Measurements from ENCODE around the gene FOSB.
"Not testable (repeated sequence)": the region's sequence is repeated elsewhere in the genome, so short reads cannot be mapped to it uniquely, and the experiment has no call there.

Gene FOSB

DNA sequence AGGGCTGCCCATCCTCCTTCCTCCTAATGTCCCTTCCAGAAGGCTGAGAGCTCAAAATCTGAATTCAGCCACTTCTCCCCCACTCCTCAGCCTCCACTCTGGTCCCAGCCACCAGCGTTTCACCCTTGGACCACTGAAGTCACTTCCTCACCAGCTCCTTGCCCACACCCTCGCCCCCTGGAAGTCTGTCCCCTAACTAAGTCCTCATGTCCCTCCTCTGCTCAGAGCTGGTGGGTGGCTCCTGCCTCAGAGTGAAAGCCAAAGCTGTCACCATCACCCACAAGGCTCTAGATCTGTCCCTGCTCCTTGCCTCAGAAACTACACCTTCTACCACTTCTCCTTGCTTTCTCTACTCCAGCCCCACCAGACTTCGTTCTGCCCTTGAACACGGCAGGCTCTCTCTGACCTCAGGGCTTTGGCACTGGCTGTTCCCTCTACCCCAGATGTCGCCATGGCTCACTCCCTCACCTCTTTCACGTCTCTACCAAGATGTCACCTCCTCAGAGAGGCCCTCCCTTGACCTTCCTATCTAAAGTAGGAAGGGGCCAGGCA is 45.8 kb upstream of the FOSB start:
- in situ Hi-C loops (cut with HindIII; ENCODE audit: low sequenced_read_pairs) = no loop called here
- no peak overlapping the region for H3K4me3 ChIP-seq (ENCODE audit: low read depth, low read length)
- TF ChIP-seq, protein P1, sequence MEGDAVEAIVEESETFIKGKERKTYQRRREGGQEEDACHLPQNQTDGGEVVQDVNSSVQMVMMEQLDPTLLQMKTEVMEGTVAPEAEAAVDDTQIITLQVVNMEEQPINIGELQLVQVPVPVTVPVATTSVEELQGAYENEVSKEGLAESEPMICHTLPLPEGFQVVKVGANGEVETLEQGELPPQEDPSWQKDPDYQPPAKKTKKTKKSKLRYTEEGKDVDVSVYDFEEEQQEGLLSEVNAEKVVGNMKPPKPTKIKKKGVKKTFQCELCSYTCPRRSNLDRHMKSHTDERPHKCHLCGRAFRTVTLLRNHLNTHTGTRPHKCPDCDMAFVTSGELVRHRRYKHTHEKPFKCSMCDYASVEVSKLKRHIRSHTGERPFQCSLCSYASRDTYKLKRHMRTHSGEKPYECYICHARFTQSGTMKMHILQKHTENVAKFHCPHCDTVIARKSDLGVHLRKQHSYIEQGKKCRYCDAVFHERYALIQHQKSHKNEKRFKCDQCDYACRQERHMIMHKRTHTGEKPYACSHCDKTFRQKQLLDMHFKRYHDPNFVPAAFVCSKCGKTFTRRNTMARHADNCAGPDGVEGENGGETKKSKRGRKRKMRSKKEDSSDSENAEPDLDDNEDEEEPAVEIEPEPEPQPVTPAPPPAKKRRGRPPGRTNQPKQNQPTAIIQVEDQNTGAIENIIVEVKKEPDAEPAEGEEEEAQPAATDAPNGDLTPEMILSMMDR (IDR thresholded peaks at IDR 0.05; ENCODE audit: low read depth, low read length, missing control alignments) = no peak
- DNase-seq (ENCODE audit: low read depth) = no peak

DNA sequence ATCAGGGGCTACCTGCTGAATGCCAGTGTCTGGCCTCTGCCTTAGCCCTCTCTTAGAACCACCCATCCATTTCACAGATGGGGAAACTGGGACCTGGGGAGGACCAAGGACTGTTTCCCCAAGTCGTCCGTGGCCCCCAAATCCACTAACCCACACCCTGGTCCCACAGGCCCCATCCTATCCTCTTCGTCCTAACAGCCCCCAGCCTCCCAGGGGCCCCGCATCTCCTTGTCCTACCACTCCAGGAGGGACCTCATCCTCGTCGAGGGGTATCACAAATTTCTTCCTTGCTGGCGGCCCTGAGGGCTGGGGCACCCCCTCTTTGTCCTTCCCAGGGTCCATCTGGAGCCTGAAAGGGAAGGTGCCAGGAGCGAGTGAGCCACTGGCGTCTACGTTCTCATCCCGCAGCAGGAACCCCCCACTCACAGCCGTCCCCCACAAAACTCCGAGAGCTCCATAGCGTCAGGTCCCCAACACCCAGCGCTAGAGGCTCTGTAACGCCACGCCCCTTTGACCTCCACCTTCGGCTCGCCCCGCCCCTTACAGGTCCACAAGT is 44.7 kb upstream of the FOSB start:
- DNase-seq (ENCODE audit: low read depth) = no peak
- peak overlapping the region; percentile 60 for H3K4me3 ChIP-seq (ENCODE audit: low read depth, low read length)
- TF ChIP-seq, protein P1 (IDR thresholded peaks at IDR 0.05; ENCODE audit: low read depth, low read length, missing control alignments) = no peak
- in situ Hi-C loops (cut with HindIII; ENCODE audit: low sequenced_read_pairs) = no loop called here

DNA sequence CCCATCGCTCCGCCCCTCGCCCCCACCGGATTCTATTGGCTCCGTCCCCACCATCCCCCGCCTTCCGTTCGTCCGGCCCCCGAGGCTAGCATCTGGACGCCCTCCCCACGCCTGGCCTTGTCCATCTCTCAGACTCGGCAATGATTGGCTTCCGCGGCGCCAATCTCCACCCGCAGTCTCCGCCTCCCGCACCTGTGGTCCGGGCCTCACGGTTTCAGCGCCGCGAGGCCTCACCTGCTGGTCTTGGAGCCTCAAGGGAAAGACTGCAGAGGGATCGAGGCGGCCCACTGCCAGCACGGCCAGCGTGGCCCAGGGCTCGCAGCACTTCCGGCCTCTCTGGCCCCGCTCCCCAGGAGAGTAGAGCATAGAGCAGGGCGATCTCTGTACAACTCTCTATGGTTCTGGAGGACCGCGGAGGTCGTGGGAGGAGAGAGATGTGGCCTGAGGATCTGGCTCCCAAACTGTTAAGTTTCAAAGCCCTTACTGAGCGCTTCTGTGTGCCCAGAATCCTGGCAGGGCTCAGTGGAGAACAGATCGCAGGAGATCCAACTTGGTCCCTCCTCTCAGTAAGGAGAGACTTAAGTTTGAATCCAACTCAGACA is 44.1 kb upstream of the FOSB start, which contains the start of gene ERCC1:
Gene ERCC1 (minus strand): TSS at position 329 of the 602 bp plus-strand sequence. CDS start 543 bp downstream, outside the sequence.
- DNase-seq (ENCODE audit: low read depth) = peak; percentile 82
- TF ChIP-seq, protein P1 (IDR thresholded peaks at IDR 0.05; ENCODE audit: low read depth, low read length, missing control alignments) = no peak
- H3K4me3 ChIP-seq (ENCODE audit: low read depth, low read length) = peak within 1 kb of the TSS; percentile 60
- in situ Hi-C loops (cut with HindIII; ENCODE audit: low sequenced_read_pairs) = no loop called here

DNA sequence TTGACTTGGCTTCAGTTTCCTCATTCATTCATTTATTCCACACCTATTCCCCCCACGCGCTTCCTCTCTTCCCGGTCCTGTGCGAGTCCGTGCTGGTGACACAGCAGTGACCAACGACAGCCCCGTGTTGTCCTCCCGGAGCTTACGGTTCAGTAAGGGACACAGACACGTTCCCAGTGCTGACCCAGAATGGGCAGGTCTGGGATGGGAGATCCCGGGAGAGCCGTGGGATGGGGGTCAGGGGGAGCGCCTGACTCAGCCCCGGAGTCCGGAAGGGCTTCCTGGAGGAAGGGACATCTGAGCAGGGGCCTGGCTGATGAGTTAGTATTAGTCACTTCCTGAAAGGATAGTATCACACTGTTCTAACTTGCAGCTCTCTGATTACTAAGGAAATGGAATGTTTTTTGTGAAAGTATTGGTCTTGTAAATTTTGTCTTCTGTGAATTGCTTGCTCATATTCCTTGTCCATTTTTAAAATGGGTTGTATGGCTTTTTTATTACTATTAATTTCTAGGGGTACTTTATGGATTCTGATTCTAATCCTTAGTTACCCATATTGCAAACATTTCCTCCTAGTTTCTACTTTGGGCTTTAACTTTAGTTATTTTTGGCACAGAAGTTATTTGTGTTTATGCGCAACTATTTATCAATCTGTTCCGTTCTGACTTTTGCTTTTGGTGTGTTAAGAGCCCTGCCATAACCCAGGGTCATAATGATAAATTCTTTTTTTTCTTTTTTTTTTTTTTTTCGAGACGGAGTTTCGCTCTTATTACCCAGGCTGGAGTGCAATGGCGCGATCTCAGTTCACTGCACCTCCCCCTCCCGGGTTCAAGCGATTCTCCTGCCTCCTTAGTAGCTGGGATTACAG is 43.4 kb upstream of the FOSB start:
- in situ Hi-C loops (cut with HindIII; ENCODE audit: low sequenced_read_pairs) = no loop called here
- H3K4me3 ChIP-seq (ENCODE audit: low read depth, low read length) = peak overlapping the region; percentile 60
- DNase-seq (ENCODE audit: low read depth) = peak; percentile 49
- TF ChIP-seq, protein P1 (IDR thresholded peaks at IDR 0.05; ENCODE audit: low read depth, low read length, missing control alignments) = no peak

DNA sequence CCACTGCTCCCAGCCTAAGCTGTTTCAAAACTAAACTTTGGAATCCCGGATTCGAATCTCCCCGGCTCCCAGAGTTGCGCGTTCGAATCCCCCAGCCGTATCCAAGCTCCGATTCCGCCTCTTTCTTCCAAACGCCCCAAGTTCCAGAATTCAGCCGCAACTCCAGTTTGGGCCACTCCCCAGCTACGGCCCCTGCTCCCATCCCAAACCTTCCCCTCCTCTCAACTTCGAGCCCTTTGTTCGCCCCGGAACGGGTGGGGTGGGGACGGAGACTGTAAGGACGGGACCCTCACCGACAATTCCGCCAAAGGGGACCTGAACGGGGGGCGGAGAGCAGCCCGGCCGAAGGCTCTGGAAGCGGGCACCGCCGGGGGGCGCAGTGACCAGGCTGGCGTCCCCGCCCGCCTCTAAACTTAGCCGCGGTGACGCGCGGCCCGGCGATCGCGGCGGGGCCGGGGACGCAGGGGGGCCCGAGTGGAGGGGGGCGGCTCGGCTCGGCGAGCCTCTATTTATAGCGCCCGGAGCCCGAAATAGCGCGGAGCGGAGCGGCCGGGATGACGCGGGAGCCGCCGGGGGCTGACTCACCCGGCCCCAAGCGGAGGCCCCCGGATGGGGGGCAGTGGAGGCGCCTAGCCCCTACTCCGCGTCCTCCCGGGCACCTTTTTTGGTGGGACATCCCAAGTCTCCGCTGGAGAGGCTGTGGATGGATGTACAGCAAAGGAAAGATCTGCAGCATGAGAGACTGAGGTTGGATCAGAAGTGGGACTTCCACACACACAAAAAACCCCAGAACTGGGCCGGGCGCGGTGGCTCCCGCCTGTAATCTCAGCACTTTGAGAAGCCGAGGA is 39.2 kb upstream of the FOSB start:
- in situ Hi-C loops (cut with HindIII; ENCODE audit: low sequenced_read_pairs) = no loop called here
- DNase-seq (ENCODE audit: low read depth) = no peak
- peak overlapping the region; percentile 58 for H3K4me3 ChIP-seq (ENCODE audit: low read depth, low read length)
- TF ChIP-seq, protein P1 (IDR thresholded peaks at IDR 0.05; ENCODE audit: low read depth, low read length, missing control alignments) = peak; percentile 59

DNA sequence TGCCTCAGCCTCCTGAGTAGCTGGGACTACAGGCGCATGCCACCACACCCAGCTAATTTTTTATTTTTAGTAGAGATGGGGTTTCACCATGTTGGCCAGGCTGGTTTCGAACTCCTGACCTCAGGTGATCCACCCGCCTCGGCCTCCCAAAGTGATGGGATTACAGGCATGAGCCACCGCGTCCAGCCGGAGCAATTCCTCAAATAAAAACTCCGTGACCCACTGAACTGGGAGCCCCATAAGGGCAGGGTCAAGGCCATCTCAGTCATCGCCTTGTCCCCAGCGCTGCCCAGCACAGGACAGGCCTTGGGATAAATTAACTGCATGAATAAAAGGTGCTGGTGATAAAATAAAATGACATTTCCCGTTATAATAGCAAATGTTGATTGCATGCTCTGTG is 37.9 kb upstream of the FOSB start:
- H3K4me3 ChIP-seq (ENCODE audit: low read depth, low read length); in situ Hi-C loops (cut with HindIII; ENCODE audit: low sequenced_read_pairs); DNase-seq (ENCODE audit: low read depth): not testable (repeated sequence)

DNA sequence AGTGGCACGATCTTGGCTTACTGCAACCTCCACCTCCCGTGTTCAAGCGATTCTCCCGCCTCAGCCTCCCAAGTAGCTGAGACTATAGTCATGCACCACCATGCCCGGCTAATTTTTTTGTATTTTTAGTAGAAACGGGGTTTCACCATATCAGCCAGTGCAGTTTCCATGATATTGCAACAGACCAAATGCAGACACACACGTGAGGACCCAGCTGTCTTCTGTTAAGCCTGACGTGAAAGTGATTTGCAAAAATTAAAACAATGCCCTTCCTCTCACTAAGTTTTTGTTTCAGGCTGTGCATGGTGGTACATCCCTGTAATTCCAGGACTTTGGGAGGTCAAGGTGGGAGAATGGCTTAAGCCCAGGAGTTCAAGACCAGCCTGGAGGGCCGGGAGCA is 36.8 kb upstream of the FOSB start:
- H3K4me3 ChIP-seq (ENCODE audit: low read depth, low read length); in situ Hi-C loops (cut with HindIII; ENCODE audit: low sequenced_read_pairs); DNase-seq (ENCODE audit: low read depth): not testable (repeated sequence)

DNA sequence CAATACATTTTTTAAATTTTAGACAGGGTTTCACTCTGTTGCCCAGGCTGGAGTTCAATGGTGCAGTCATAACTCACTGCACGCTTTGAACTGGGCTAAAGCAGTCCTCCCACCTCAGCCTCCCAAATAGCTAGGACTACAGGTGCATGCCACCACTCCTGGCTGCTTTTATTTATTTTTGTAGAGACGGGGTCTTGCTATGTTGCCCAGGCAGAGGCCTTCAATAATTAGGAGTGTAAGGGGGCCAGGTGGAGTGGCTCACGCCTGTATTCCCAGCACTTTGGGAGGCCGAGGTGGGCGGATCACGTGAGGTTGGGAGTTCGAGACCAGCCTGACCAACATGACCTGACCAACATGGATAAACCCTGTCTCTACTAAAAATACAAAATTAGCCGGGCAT is 35.3 kb upstream of the FOSB start:
- H3K4me3 ChIP-seq (ENCODE audit: low read depth, low read length); DNase-seq (ENCODE audit: low read depth); in situ Hi-C loops (cut with HindIII; ENCODE audit: low sequenced_read_pairs): not testable (repeated sequence)
